ENCODE results near the gene PCMT1.
A peak's percentile ranks its signal among the peaks of the same experiment; 100 is the strongest.
"Not testable (repeated sequence)": the region's sequence is repeated elsewhere in the genome, so short reads cannot be mapped to it uniquely, and the experiment has no call there.

Gene PCMT1

GRCh38 chr6:149823013-149823412 lies 73.5 kb downstream of the PCMT1 start:
- DNase-seq, result no peak

GRCh38 chr6:149825292-149825691 lies 75.8 kb downstream of the PCMT1 start:
- DNase-seq, result no peak

GRCh38 chr6:149830731-149831307 lies 81.3 kb downstream of the PCMT1 start:
- no peak for DNase-seq

- DNase-seq, result no peak
Measured at GRCh38 chr6:149831308-149831820, 81.8 kb downstream of the PCMT1 start.

- no peak for DNase-seq
Measured at GRCh38 chr6:149833651-149834050, 84.1 kb downstream of the PCMT1 start.

- DNase-seq, result peak; percentile 34
Measured at GRCh38 chr6:149834513-149835481, 85.3 kb downstream of the PCMT1 start.

GRCh38 chr6:149840345-149841075 lies 91.0 kb downstream of the PCMT1 start:
- peak; percentile 96 for DNase-seq

- DNase-seq, result no peak
Measured at GRCh38 chr6:149842331-149842730, 92.8 kb downstream of the PCMT1 start.

GRCh38 chr6:149843051-149843633 lies 93.6 kb downstream of the PCMT1 start:
- DNase-seq, result no peak

GRCh38 chr6:149844036-149844435 lies 94.5 kb downstream of the PCMT1 start:
- DNase-seq, result not testable (repeated sequence)

- DNase-seq, result no peak
Measured at GRCh38 chr6:149844480-149844879, 94.9 kb downstream of the PCMT1 start.

GRCh38 chr6:149845549-149845948 lies 96.0 kb downstream of the PCMT1 start:
- DNase-seq, result no peak

- DNase-seq, result peak; percentile 4
Measured at GRCh38 chr6:149846321-149846720, 96.8 kb downstream of the PCMT1 start.

GRCh38 chr6:149847939-149848267 lies 98.4 kb downstream of the PCMT1 start:
- DNase-seq, result no peak

GRCh38 chr6:149848343-149848742 lies 98.8 kb downstream of the PCMT1 start:
- DNase-seq, result not testable (repeated sequence)

- no peak for DNase-seq
Measured at GRCh38 chr6:149851461-149852110, 102.0 kb downstream of the PCMT1 start.

- peak; percentile 5 for DNase-seq
Measured at GRCh38 chr6:149852180-149852579, 102.6 kb downstream of the PCMT1 start.

GRCh38 chr6:149852881-149853280 lies 103.3 kb downstream of the PCMT1 start:
- no peak for DNase-seq

GRCh38 chr6:149854017-149854416 lies 104.5 kb downstream of the PCMT1 start:
- not testable (repeated sequence) for DNase-seq

- no peak for DNase-seq
Measured at GRCh38 chr6:149854532-149854931, 105.0 kb downstream of the PCMT1 start.

GRCh38 chr6:149855040-149855654 lies 105.6 kb downstream of the PCMT1 start:
- DNase-seq, result no peak

- DNase-seq, result no peak
Measured at GRCh38 chr6:149855741-149856140, 106.2 kb downstream of the PCMT1 start.
